DMS153 treated with DMSO at 0.1 percent for 48 hours (cell line): ENCODE data around the gene SLC45A1.
"Not testable (repeated sequence)": the region's sequence is repeated elsewhere in the genome, so short reads cannot be mapped to it uniquely, and the experiment has no call there.

Source experiments
- DNase-seq: peaks from one replicate; lab custom pipeline; 2025; ENCODE audit not compliant: unreplicated experiment; lab: John Stamatoyannopoulos, UW

Gene SLC45A1

DNA sequence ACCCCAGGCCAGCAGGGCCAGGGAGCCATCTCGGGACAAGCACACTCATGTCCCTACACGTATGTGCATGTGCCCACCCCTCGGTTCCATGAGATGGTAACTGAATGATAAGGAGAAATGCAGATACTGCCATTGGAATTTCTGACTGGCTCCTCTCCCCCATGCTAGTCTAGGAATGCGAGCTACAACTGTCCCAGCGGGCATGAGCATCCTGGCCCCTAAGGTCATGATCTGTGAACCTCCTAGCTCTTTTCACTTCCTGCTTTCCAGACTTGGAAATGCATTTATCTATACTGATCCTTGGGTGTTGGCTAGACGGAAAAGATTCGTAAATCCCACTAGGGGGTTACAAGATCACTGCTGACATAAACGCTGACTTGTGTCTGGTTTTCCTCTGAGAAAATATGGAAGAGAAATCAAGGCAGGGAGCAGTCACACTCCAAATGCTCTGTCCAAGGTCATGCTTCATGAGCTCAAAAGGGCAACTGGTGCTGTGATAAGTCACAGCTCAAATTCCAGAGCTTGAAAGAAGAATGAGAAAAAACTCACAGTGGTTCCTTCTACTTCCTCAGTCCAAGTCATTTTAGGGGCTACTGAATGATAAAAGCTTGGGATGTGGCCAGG lies 49.8 kb downstream of the SLC45A1 start:
- no peak for DNase-seq

DNA sequence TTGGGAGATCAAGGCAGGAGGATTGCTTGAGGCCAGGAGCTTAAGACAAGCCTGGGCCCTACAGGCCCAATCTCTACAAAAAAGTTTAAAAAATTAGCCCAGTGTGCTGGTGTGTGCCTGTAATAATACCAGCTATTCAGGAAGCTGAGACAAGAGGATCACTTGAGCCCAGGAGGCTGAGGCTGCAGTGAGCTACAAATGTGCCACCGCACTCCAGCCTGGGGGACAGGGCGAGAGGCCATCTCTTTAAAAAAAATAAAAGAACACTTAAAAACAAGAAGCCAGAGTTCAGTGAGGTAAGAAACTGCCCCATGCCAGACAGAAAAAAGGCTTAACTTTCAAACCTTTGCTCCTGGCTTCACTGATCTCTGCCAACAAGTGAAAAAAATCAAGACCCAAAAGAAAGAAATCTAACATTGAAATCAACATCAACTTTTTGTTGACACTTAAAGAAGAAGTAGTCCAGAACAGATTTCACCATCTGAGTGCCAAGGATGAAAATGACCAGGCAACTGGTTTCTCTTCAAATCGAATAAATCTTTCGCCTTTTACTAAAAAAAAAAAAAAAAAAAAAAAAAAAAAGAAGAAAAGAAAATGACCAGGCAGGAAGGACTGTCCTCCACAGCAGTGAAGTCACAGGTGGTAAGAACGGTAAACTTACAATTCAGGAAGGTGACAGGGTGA lies 51.2 kb downstream of the SLC45A1 start:
- no peak for DNase-seq

- peak; percentile 98 for DNase-seq
Measured at GRCh38 chr1:8370046-8370881, 52.4 kb downstream of the SLC45A1 start.

- DNase-seq = peak; percentile 98
Measured at GRCh38 chr1:8370905-8371315, 53.0 kb downstream of the SLC45A1 start.

GRCh38 chr1:8371372-8371991 lies 53.6 kb downstream of the SLC45A1 start:
- DNase-seq = no peak

- DNase-seq = no peak
Measured at GRCh38 chr1:8373125-8373524, 55.2 kb downstream of the SLC45A1 start.

GRCh38 chr1:8373581-8374241 lies 55.8 kb downstream of the SLC45A1 start:
- DNase-seq = peak; percentile 87

DNA sequence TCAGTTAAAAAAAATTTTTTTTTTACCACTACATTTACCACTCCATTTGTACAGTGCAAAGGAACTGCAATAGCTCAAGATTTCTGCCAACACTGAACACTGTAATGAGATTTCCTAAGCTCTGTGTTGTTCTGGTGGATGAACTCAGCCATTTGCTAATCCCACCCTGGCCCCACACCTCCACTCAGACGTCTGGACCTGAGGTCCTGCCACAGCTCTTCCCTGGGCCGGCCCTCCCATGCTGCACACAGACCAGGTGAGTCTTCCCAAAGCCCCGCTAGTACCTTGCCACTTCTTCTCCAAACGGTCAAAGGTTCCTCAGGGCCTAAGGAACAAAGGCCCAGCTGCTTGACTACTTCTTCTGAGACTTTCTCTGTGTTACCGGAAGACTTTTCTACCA lies 56.4 kb downstream of the SLC45A1 start:
- no peak for DNase-seq

- DNase-seq = peak; percentile 32
Measured at GRCh38 chr1:8374812-8375211, 56.9 kb downstream of the SLC45A1 start.

DNA sequence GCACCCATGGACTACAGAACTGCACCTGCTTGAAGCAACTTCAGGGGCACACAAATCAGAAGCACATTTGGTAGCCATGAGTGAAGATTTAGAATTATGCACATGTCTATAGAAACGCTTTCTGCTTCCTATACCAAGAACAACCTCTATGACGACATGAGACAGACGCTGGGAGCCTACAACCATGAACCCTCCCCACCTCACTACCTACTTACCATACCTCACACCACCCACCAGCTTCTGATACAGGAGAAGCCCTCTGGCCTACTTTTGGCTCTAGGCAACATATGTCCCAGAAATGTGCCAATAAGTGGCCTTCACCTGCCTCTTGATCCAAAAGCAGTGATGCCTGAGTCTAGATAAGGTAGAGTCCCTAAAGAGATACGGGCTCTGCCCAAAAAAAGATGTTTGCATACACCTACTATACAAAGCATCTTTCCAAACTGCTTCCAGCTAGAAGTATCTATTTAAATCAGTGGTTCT lies 58.5 kb downstream of the SLC45A1 start:
- no peak for DNase-seq

- no peak for DNase-seq
Measured at GRCh38 chr1:8377271-8377981, 59.5 kb downstream of the SLC45A1 start.

DNA sequence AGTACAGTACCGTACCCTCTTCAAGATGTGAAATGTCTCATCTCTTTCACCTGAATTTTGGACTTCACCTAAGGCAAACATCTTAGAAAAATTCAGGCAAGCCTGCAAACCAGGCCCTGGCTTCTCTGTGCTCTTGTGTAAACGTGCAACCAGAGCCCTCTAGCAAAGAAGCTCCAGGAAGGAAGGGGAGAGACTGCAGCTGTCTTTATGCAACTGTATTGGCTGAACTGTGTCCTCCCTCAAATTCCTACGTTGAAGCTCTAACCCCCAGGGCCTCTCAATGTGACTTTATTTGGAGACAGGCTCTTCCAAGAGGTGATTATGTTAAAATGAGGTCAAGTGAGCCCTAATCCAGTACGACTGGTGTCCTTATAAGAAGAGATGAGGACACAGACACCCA lies 60.3 kb downstream of the SLC45A1 start:
- no peak for DNase-seq

- DNase-seq = no peak
Measured at GRCh38 chr1:8378981-8379470, 61.1 kb downstream of the SLC45A1 start.

- DNase-seq = no peak
Measured at GRCh38 chr1:8379513-8380186, 61.7 kb downstream of the SLC45A1 start.

DNA sequence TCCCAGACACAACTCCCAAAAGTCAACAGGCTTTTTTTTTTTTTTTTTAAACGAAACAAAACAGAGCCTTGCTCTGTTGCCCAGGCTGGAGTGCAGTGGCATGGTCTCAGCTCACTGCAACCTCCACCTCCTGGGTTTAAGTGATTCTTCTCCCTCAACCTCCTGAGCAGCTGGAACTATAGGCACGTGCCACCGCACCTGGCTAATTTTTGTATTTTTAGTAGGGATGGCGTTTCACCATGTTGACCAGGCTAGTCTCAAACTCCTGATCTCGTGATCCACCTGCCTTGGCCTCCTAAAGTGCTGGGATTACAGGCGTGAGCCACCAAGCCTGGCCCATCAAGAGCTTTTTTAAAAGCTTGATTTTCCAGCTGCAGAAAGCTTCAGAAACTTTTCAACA lies 62.4 kb downstream of the SLC45A1 start:
- not testable (repeated sequence) for DNase-seq

GRCh38 chr1:8381618-8382017 lies 63.7 kb downstream of the SLC45A1 start:
- DNase-seq = no peak

DNA sequence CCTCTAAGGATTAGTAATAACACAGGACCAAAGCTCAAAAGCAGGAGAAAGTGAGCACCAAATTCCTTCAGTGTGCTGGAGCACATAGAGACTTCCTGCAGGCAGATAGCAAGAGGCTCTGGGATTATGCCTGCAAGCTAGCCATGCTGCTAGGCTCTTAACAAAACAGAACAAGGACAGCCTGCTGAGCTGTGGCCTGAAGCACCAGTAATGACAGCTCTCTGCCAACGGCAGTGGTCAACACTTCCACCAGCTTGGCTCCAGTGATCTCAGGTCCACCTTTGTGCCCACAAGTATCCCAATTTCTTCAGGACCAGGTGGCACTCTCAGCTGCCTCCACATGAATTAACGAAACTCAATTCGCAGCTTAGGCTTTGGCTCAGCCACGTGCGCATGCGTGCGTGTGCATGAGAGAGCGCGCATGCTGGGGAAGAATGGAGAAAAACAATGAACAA lies 64.2 kb downstream of the SLC45A1 start:
- no peak for DNase-seq

DNA sequence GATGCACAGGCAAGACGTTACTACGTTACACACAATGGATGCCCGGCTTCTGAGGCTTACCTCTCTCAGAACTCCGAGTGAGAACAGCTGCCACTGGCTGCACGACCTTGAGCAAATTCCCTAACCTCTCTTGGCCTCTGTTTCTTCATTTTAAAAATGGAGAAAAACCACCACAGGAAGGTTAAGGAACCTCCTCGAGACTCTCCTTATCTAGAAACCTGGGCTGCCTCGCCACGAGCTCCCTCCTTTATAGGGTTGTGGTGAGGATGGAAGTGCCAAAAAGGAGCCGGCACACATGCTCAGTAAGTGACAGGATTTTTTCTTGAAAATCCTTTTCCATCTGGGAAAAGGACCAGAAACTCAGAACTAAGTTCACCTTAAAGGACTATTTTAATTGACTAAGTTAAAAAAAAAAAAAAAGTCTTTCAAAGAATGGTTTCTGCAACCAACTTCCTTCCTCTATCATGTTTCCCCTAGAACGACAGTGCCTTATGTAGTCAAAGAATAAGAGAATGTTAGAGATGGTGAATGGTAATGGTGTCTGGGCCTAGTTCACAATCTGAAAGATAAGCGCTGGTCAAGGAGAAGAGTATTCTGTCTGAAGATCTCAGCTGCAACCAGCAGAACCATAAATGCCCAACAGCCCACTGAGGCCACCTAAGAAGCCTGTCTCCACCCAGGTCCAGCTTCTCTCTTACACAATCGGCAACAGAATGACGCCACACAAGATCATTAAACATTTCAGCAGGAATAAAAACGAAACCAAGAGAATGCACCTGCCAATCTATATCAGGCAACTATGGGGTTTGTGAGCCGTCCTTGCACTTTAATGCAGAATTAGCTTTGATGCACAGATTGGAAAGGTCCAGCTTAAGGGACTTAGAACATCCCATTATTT lies 64.9 kb downstream of the SLC45A1 start:
- DNase-seq = no peak
